ENCODE data around the gene SEC14L5. TPM values are rescaled to one million over a fixed set of nuclear protein-coding genes. Genes with fewer than 3 reads are reported as not detected.

SEC14L5 gene
- polyA plus RNA-seq, 1 experiment: 0.05 TPM

DNA sequence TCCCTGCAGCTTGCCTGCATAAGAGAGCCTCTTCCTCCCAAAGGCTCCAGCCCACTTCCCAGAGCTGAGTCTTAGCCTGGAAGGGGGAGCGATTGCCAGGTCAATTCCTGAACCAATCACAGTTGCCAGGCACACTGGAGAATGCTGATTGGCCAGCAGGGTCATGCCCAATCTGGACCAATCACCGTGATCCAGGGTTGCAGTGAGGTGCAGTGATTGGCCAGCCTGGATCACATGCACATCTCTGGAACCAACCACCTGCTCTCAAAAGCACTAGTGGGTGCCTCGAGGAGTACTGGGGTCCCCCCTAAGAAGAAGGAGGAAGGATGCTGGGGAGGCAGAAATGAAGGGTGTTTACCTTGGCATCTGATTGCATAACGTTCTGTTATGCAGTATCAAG lies 57.2 kb downstream of the SEC14L5 start:
- POLR2A ChIA-PET: no interaction called here
- no peaks in the 10 kb centered on the region; the same call in 1 of the 2 replicates for H3K9me3 ChIP-seq (ENCODE audit: control insufficient read depth, insufficient read depth, low read length)
- peaks cover 18% of the 10 kb centered on the region for H3K27me3 ChIP-seq (ENCODE audit: control insufficient read depth, insufficient read depth, low read length)
- DNase-seq (ENCODE audit: low read depth, low spot score): no peak
- H3K27ac ChIP-seq (ENCODE audit: low read depth, low read length): no peak overlapping the region
- TF ChIP-seq, protein P1, sequence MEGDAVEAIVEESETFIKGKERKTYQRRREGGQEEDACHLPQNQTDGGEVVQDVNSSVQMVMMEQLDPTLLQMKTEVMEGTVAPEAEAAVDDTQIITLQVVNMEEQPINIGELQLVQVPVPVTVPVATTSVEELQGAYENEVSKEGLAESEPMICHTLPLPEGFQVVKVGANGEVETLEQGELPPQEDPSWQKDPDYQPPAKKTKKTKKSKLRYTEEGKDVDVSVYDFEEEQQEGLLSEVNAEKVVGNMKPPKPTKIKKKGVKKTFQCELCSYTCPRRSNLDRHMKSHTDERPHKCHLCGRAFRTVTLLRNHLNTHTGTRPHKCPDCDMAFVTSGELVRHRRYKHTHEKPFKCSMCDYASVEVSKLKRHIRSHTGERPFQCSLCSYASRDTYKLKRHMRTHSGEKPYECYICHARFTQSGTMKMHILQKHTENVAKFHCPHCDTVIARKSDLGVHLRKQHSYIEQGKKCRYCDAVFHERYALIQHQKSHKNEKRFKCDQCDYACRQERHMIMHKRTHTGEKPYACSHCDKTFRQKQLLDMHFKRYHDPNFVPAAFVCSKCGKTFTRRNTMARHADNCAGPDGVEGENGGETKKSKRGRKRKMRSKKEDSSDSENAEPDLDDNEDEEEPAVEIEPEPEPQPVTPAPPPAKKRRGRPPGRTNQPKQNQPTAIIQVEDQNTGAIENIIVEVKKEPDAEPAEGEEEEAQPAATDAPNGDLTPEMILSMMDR (IDR thresholded peaks at IDR 0.05; ENCODE audit: low read depth, low read length): no peak
- CTCF ChIA-PET: no interaction called here
- H3K4me3 ChIP-seq (ENCODE audit: low read depth, low read length): no peak overlapping the region

DNA sequence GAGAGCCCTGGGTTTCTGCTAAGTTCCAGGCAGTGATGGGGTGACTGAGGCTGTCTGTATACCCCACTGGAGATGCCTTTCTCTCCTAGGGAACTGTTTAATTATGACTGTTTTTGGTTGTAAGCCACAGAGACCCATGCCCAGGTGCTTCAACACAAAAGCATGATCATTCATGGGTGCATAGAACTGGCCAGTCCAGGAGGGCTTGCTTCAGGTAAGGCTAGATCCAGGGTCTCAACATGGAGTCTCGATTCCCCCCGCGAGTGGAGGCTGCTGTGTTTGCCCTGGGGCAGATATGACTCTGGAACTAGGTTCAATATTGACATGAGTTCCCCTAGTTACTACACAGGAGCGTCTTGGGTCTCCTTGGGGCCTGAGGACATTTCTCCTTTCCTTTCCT lies 57.8 kb downstream of the SEC14L5 start:
- ChIA-PET POLR2A (no interaction called here), CTCF (no interaction called here)
- no peaks in the 10 kb centered on the region; the same call in 1 of the 2 replicates for H3K9me3 ChIP-seq (ENCODE audit: control insufficient read depth, insufficient read depth, low read length)
- TF ChIP-seq, protein P1 (IDR thresholded peaks at IDR 0.05; ENCODE audit: low read depth, low read length): no peak
- no peak overlapping the region for H3K27ac ChIP-seq (ENCODE audit: low read depth, low read length)
- DNase-seq (ENCODE audit: low read depth, low spot score): no peak
- no peak overlapping the region for H3K4me3 ChIP-seq (ENCODE audit: low read depth, low read length)
- H3K27me3 ChIP-seq (ENCODE audit: control insufficient read depth, insufficient read depth, low read length): peaks cover 15% of the 10 kb centered on the region

DNA sequence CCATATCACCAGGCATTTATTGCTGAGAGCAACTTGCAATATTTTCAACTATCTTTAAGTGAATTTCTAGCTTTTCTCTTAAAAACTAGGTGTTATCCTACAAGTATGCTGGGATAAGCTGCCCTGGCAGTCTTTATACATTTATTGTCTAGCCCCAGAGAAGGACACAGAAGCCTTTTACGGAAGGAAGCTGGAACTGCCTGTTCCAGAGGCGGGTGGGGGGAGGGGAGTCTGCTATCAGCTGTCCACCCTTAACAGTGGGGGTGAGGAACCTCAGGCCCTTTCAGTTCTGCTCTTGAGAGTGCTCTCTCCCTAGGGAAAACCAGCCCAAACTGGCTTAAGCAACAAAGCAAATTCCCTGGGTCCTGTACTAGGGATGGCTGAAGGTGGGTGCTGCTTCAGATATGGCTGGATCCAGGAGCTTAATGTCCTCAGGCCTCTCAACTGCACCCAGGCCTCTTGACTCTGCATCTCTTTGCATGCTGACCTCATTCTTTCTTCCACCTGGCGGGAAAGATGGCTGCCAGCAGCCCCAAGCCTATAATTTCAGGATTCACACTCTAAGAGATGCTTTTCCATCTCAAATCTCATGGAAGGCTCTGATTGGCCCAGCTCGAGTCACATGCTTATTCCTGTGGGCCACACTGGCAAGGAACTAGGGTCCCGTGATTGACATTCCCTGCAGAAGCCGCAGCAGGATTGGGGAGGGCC lies 59.0 kb downstream of the SEC14L5 start:
- H3K9me3 ChIP-seq (ENCODE audit: control insufficient read depth, insufficient read depth, low read length): no peaks in the 10 kb centered on the region; the same call in 1 of the 2 replicates
- TF ChIP-seq, protein P1 (IDR thresholded peaks at IDR 0.05; ENCODE audit: low read depth, low read length): no peak
- H3K27me3 ChIP-seq (ENCODE audit: control insufficient read depth, insufficient read depth, low read length): peaks cover 15% of the 10 kb centered on the region
- no peak overlapping the region for H3K27ac ChIP-seq (ENCODE audit: low read depth, low read length)
- ChIA-PET CTCF (no interaction called here), POLR2A (interaction anchor here (0.7 kb wide), 1 partner anchor 9 kb away, joined by 4 read pairs; no protein-coding TSS in a partner anchor)
- no peak for DNase-seq (ENCODE audit: low read depth, low spot score)
- no peak overlapping the region for H3K4me3 ChIP-seq (ENCODE audit: low read depth, low read length)

GRCh38 chr16:5017678-5017969 lies 59.5 kb downstream of the SEC14L5 start:
- DNase-seq (ENCODE audit: low read depth, low spot score): no peak
- Histone ChIP-seq H3K27me3 (ENCODE audit: control insufficient read depth, insufficient read depth, low read length) (peaks cover 15% of the 10 kb centered on the region), H3K27ac (ENCODE audit: low read depth, low read length) (no peak overlapping the region), H3K9me3 (ENCODE audit: control insufficient read depth, insufficient read depth, low read length) (no peaks in the 10 kb centered on the region; the same call in 1 of the 2 replicates), H3K4me3 (ENCODE audit: low read depth, low read length) (no peak overlapping the region)
- TF ChIP-seq, protein P1 (IDR thresholded peaks at IDR 0.05; ENCODE audit: low read depth, low read length): no peak
- ChIA-PET POLR2A (no interaction called here), CTCF (no interaction called here)

DNA sequence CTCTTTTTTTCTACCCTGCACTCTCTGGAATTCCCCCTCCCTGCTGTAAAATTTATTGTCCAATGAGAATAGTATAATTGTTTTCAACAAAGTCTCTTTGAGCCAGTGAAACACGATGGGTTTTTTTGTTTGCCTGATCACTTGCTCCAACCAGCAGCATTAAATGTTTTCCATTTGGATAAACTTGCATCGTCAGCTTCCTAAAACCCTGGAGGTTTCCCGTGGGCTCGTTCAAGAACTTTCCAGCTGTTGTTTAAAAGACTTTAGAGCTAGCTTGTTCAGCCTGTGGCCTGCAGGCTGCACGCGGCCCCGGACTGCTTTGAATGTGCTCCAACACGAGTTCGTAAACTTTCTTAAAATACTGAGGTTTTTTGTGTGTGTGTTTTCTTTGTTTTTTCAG lies 60.7 kb downstream of the SEC14L5 start:
- Histone ChIP-seq H3K4me3 (ENCODE audit: low read depth, low read length) (no peak overlapping the region), H3K9me3 (ENCODE audit: control insufficient read depth, insufficient read depth, low read length) (no peaks in the 10 kb centered on the region; the same call in 1 of the 2 replicates), H3K27me3 (ENCODE audit: control insufficient read depth, insufficient read depth, low read length) (peaks cover 15% of the 10 kb centered on the region), H3K27ac (ENCODE audit: low read depth, low read length) (no peak overlapping the region)
- CTCF ChIA-PET: no interaction called here
- DNase-seq (ENCODE audit: low read depth, low spot score): no peak
- POLR2A ChIA-PET: no interaction called here
- TF ChIP-seq, protein P1 (IDR thresholded peaks at IDR 0.05; ENCODE audit: low read depth, low read length): no peak

All from AG04450 (cell line).